Vagina (tissue), 2 donors: ENCODE results near the gene NAT10. TPM values are rescaled to one million over a fixed set of nuclear protein-coding genes. Genes with fewer than 3 reads are reported as not detected.

Source experiments
- DNase-seq, 2 donors: peaks; one replicate each; pipeline ENCODE4 v3.0.0-alpha.2; 2017; ENCODE audit errors: extremely low spot score in 2 of 2
- H3K27ac ChIP-seq: fragments of 200-600 bp; sonication (generic); one replicate; pipeline ENCODE4 v1.5.1; 2019
- H3K27me3 ChIP-seq: fragments of 200-600 bp; sonication (generic); one replicate; pipeline ENCODE4 v1.5.1; 2019
- H3K36me3 ChIP-seq, 2 donors: fragments of 200-600 bp; sonication (generic); one replicate each; pipeline ENCODE4 v1.5.1; 2017 to 2019
- H3K4me1 ChIP-seq: fragments of 200-600 bp; sonication (generic); one replicate; pipeline ENCODE4 v1.5.1; 2019
- H3K4me3 ChIP-seq, 2 donors: fragments of 200-600 bp; sonication (generic); 1 replicate in 1 of 2; 2 replicates in 1 of 2; pipeline ENCODE4 v1.5.1; 2016 to 2019
- H3K9me3 ChIP-seq: fragments of 200-600 bp; sonication (generic); one replicate; pipeline ENCODE4 v1.5.1; 2019
- CTCF ChIP-seq, 3 experiments: fragments of 450-650 bp in 2 of 3; fragments of 200-600 bp in 1 of 3; sonication (generic) in 1 of 3; IDR thresholded peaks; one replicate each; pipeline ENCODE4 v1.5.1; 2017 to 2019; ENCODE audit warnings: antibody characterized with exemption in 3 of 3, mild to moderate bottlenecking in 2 of 3, moderate library complexity in 2 of 3
- POLR2A ChIP-seq, 2 donors: fragments of 450-650 bp; IDR thresholded peaks; one replicate each; pipeline ENCODE4 v1.6.1; 2017; ENCODE audit warnings: antibody characterized with exemption in 2 of 2, mild to moderate bottlenecking in 2 of 2, moderate library complexity in 2 of 2
- POLR2AphosphoS5 ChIP-seq, 2 donors: sonication (generic); formaldehyde crosslinking; IDR thresholded peaks; one replicate each; pipeline ENCODE4 v1.9.0; 2017; ENCODE audit warnings: antibody characterized with exemption in 2 of 2, mild to moderate bottlenecking in 2 of 2, low read depth in 1 of 2; ENCODE audit not compliant: insufficient read depth in 1 of 2
- intact Hi-C: fragments of 100-400 bp; cut with DNase I; formaldehyde crosslinking; loops from one replicate; pipeline ENCODE4 v1.15.1; 2023
- total RNA-seq: library from RNA; depleted of rRNA; stranded (reverse); fragments of >200 nt; gene quantifications from one replicate; pipeline ENCODE4 v1.2.3, GENCODE V29; 2016

The NAT10 gene
- total RNA-seq, 1 donor from 2014 or later, result 24.8 TPM

DNA sequence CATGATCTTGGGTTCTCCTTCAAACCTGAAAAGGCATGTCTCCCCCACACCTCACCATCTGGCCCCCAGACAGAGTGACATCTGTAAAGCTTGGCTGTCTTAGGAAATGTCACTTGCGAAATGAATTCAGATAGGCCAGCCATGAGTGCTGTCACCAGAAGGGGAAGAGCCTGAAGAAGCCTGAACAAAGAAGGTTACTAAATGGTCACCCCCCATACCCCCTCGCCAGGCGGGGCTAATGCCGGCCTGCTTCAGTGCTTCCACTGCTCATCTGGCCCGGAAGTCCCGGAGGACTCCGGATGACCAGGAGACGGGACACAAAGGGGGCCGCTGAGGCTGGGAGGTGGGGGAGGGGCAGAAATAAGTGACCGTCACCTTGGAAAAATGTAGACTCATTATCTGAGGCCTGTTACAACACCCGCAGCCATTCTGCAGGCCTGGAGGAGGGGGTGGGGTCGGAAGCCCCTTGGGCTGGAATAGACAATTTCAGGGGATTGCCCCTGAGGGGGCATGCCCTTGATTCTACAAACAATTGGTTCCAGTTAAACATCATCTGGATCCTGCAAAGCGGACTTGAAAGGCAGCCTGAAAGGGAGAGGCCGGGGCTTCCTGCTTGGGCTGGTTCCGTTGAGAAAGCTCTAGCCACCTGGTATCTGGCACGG is 43.2 kb downstream of the NAT10 start:
- TF ChIP-seq POLR2A (IDR thresholded peaks at IDR 0.05) (no peak), POLR2AphosphoS5 (IDR thresholded peaks at IDR 0.05; ENCODE audit: insufficient read depth in 1 of 2, low read depth in 1 of 2) (no peak), CTCF (IDR thresholded peaks at IDR 0.05) (no peak)
- H3K4me3 ChIP-seq, result no peak overlapping the region
- no peaks in the 10 kb centered on the region for H3K9me3 ChIP-seq
- no peaks in the 10 kb centered on the region for H3K4me1 ChIP-seq
- H3K27ac ChIP-seq, result no peak overlapping the region
- peaks cover 3 to 52% of the 10 kb centered on the region in 2 donors for H3K36me3 ChIP-seq
- no peak for DNase-seq
- intact Hi-C loops, result no loop called here
- no peaks in the 10 kb centered on the region for H3K27me3 ChIP-seq

DNA sequence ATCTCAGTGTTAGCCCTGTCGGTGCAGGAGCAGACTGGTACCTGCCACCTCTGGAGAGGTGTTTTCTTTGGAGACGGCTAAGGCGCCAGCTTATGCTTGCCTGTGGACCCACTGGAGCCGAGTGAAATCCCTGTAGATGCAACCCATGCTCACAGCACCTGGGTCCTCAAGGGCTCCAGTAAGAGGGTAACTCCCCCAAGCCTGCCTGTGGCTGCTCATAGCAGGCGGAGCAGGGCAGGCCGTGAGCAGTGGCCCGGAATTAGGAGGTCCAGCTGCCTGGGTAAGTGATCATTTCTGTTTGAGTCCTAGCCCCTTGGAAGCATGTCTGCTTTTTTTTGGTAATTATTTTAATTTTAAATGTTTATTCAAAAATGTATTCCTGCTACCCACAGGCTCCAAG is 43.8 kb downstream of the NAT10 start:
- intact Hi-C loops, result no loop called here
- Histone ChIP-seq H3K4me3 (no peak overlapping the region), H3K9me3 (no peaks in the 10 kb centered on the region), H3K27ac (no peak overlapping the region), H3K27me3 (no peaks in the 10 kb centered on the region), H3K4me1 (peaks cover 2% of the 10 kb centered on the region), H3K36me3 (peaks cover 3 to 46% of the 10 kb centered on the region in 2 donors)
- no peak for DNase-seq
- TF ChIP-seq POLR2A (IDR thresholded peaks at IDR 0.05), result no peak
- TF ChIP-seq POLR2AphosphoS5 (IDR thresholded peaks at IDR 0.05; ENCODE audit: insufficient read depth in 1 of 2, low read depth in 1 of 2), result no peak
- no peak for TF ChIP-seq CTCF (IDR thresholded peaks at IDR 0.05)

GRCh38 chr11:34149786-34150185 is 44.4 kb downstream of the NAT10 start:
- H3K9me3 ChIP-seq, result no peaks in the 10 kb centered on the region
- intact Hi-C loops, result no loop called here
- peaks cover 3 to 41% of the 10 kb centered on the region in 2 donors for H3K36me3 ChIP-seq
- TF ChIP-seq POLR2A (IDR thresholded peaks at IDR 0.05), result no peak
- TF ChIP-seq CTCF (IDR thresholded peaks at IDR 0.05), result peak in 1 of 3 experiments; percentile 24
- H3K27me3 ChIP-seq, result no peaks in the 10 kb centered on the region
- H3K4me1 ChIP-seq, result peaks cover 7% of the 10 kb centered on the region
- no peak for DNase-seq
- no peak overlapping the region for H3K4me3 ChIP-seq
- H3K27ac ChIP-seq, result no peak overlapping the region

DNA sequence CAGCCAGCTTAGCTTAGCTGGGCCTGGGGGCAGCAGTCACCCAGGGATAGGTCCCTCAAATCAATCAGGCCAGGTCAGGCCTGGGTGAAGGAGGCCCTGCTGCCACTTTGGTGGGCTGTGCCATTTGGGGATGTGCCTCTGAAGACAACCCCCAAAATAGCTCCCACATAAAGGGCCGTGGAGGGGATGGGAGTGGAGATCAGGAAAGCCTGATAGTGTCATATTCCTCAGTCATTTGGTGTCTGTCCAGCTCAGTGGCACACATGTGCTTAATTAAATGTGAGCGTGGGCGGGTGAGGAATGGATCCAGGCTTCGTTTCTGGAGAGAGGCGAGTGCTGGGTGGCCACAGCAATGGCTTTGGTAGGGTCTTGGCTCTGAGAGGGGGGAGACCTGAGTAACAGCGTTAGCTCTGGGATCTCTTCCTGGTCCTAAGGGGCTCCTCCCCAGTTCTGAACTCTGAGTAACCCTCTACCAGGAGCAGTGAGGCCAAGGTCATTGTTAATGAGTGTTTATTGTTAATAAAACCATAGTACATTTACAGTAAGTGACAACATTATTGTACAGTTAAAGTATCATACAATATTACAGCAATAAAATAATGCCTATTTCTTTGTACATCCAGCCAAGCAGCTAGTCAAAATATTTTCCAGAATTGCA is 45.2 kb downstream of the NAT10 start:
- intact Hi-C loops, result no loop called here
- H3K27me3 ChIP-seq, result no peaks in the 10 kb centered on the region
- H3K9me3 ChIP-seq, result no peaks in the 10 kb centered on the region
- DNase-seq, result no peak
- no peak overlapping the region for H3K4me3 ChIP-seq
- peaks cover 12% of the 10 kb centered on the region for H3K4me1 ChIP-seq
- H3K27ac ChIP-seq, result no peak overlapping the region
- no peak for TF ChIP-seq POLR2AphosphoS5 (IDR thresholded peaks at IDR 0.05; ENCODE audit: insufficient read depth in 1 of 2, low read depth in 1 of 2)
- no peak for TF ChIP-seq POLR2A (IDR thresholded peaks at IDR 0.05)
- TF ChIP-seq CTCF (IDR thresholded peaks at IDR 0.05), result no peak
- peaks cover 0 to 32% of the 10 kb centered on the region in 2 donors for H3K36me3 ChIP-seq

- intact Hi-C loops, result no loop called here
- peaks cover 0 to 27% of the 10 kb centered on the region in 2 donors for H3K36me3 ChIP-seq
Measured at GRCh38 chr11:34151166-34151565, 45.7 kb downstream of the NAT10 start.

More at GRCh38 chr11:34151166-34151565, 45.7 kb downstream of the NAT10 start:
- TF ChIP-seq CTCF (IDR thresholded peaks at IDR 0.05) (no peak), POLR2AphosphoS5 (IDR thresholded peaks at IDR 0.05; ENCODE audit: insufficient read depth in 1 of 2, low read depth in 1 of 2) (no peak)
- H3K9me3 ChIP-seq, result no peaks in the 10 kb centered on the region
- no peaks in the 10 kb centered on the region for H3K27me3 ChIP-seq
- DNase-seq, result no peak
- no peak overlapping the region for H3K4me3 ChIP-seq
- H3K27ac ChIP-seq, result no peak overlapping the region
- H3K4me1 ChIP-seq, result peaks cover 12% of the 10 kb centered on the region
